A549 (cell line): ENCODE measurements around the gene GARNL3. TPM values are rescaled to one million over a fixed set of nuclear protein-coding genes. Genes with fewer than 3 reads are reported as not detected.

Experiments used
- ATAC-seq, 2 experiments: fragments of 200-7000 bp in 1 of 2; fragments of >200 bp in 1 of 2; cut with Nextera tagmentation in 1 of 2; cut with Tn5 transposase in 1 of 2; 3 replicates each; pipeline versions ENCODE4 v1.8.0 to v1.9.1; 2018 to 2020; ENCODE audit warnings: mild to moderate bottlenecking in 1 of 2, moderate library complexity in 1 of 2
- CTCF ChIA-PET: fragments of 300-600 bp; sonication (Branson Sonifier 250); formaldehyde crosslinking; extraction: SDS; loops from one replicate; lab custom pipeline; 2021; ENCODE audit warnings: antibody characterized with exemption, inconsistent platforms; lab: Yijun Ruan, JAX
- POLR2A ChIA-PET: fragments of 350-600 bp; formaldehyde crosslinking; extraction: SDS; loops from one replicate; lab custom pipeline; 2021; ENCODE audit warnings: antibody characterized with exemption, inconsistent platforms; lab: Yijun Ruan, JAX
- DNase-seq, 2 experiments: peaks; one replicate each; pipeline versions ENCODE4 v3.0.0 to v3.0.0-alpha.2; 2011 to 2016; ENCODE audit warnings: low read depth in 1 of 2, low spot score in 1 of 2
- FAIRE-seq: peaks from 2 replicates; lab custom pipeline; 2011; peaks lifted over from hg19 to GRCh38; lab: Jason Lieb, UNC
- H3K27ac ChIP-seq, 2 experiments: fragments of >200 bp; sonication (Bioruptor Twin); formaldehyde crosslinking; 3 replicates each; pipeline ENCODE4 v1.5.1; 2016 to 2017
- H3K4me1 ChIP-seq: fragments of >200 bp; sonication (Bioruptor Twin); formaldehyde crosslinking; 3 replicates; pipeline ENCODE4 v1.6.1; 2016
- H3K4me2 ChIP-seq: fragments of >200 bp; sonication (Bioruptor Twin); formaldehyde crosslinking; 3 replicates; pipeline ENCODE4 v1.6.1; 2016
- H3K4me3 ChIP-seq: fragments of >200 bp; sonication (Bioruptor Twin); formaldehyde crosslinking; 3 replicates; pipeline ENCODE4 v1.5.1; 2016
- H3K9me3 ChIP-seq: fragments of >200 bp; sonication (Bioruptor Twin); formaldehyde crosslinking; 3 replicates; pipeline ENCODE4 v1.6.1; 2016
- BCL3 ChIP-seq: fragments of >200 bp; sonication (Bioruptor Twin); formaldehyde crosslinking; IDR thresholded peaks from 3 replicates; pipeline ENCODE4 v1.6.1; 2016
- BHLHE40 ChIP-seq: IDR thresholded peaks from 2 replicates; pipeline ENCODE4 v1.6.1; 2012; ENCODE audit warnings: low read depth, low read length, inconsistent platforms
- E2F6 ChIP-seq: IDR thresholded peaks from 2 replicates; pipeline ENCODE4 v1.6.1; 2012; ENCODE audit warnings: low read depth, borderline replicate concordance
- EHF ChIP-seq: fragments of 250-450 bp; sonication (Bioruptor Pico); IDR thresholded peaks from 2 replicates; pipeline ENCODE4 v1.5.0; 2020; ENCODE audit warnings: mild to moderate bottlenecking
- EHMT2 ChIP-seq: fragments of 200-600 bp; sonication (generic); IDR thresholded peaks from 2 replicates; pipeline ENCODE4 v1.6.1; 2016; ENCODE audit warnings: antibody characterized with exemption, low read depth, mild to moderate bottlenecking, moderate library complexity
- HMGXB4 ChIP-seq: fragments of 250-450 bp; sonication (Bioruptor Pico); IDR thresholded peaks from 2 replicates; pipeline ENCODE4 v1.5.0; 2021; ENCODE audit warnings: mild to moderate bottlenecking, moderate library complexity, borderline replicate concordance
- HOXB5 ChIP-seq: fragments of 250-450 bp; sonication (Bioruptor Pico); IDR thresholded peaks from 2 replicates; pipeline ENCODE4 v1.5.0; 2020; ENCODE audit warnings: mild to moderate bottlenecking, moderate library complexity
- KDM5A ChIP-seq: fragments of 200-600 bp; sonication (generic); IDR thresholded peaks from 2 replicates; pipeline ENCODE4 v1.6.1; 2016; ENCODE audit warnings: antibody characterized with exemption, mild to moderate bottlenecking
- MAX ChIP-seq: IDR thresholded peaks from 2 replicates; pipeline ENCODE4 v1.6.1; 2012
- MAZ ChIP-seq: fragments of 150-350 bp; IDR thresholded peaks from 2 replicates; pipeline ENCODE4 v1.6.1; 2014; ENCODE audit warnings: antibody characterized with exemption, low read depth, low read length, borderline replicate concordance
- NPAS2 ChIP-seq: fragments of 250-450 bp; sonication (Bioruptor Pico); IDR thresholded peaks from 2 replicates; pipeline ENCODE4 v1.8.0; 2022; ENCODE audit warnings: mild to moderate bottlenecking, moderate library complexity, borderline replicate concordance
- NR3C1 ChIP-seq: fragments of >200 bp; sonication (Bioruptor Twin); formaldehyde crosslinking; IDR thresholded peaks from 3 replicates; pipeline ENCODE4 v1.6.1; 2017
- PBX3 ChIP-seq: IDR thresholded peaks from 2 replicates; pipeline ENCODE4 v1.6.1; 2012
- PHF8 ChIP-seq: fragments of 200-600 bp; sonication (generic); IDR thresholded peaks from 2 replicates; pipeline ENCODE4 v1.6.1; 2016; ENCODE audit warnings: low read depth, mild to moderate bottlenecking, antibody characterized with exemption, moderate library complexity, borderline replicate concordance
- POLR2AphosphoS2 ChIP-seq: conservative IDR thresholded peaks from 2 replicates; pipeline ENCODE4 v1.6.1; 2012; ENCODE audit warnings: low read length, improper control_type of control experiment, inconsistent platforms
- RCOR1 ChIP-seq: fragments of 150-350 bp; IDR thresholded peaks from 2 replicates; pipeline ENCODE4 v1.6.1; 2014; ENCODE audit warnings: antibody characterized with exemption, low read length, low read depth
- REST ChIP-seq: fragments of 200-600 bp; sonication (generic); IDR thresholded peaks from 2 replicates; pipeline ENCODE4 v1.6.1; 2016; ENCODE audit warnings: antibody characterized with exemption, mild to moderate bottlenecking, moderate library complexity
- SMC3 ChIP-seq: fragments of >200 bp; sonication (Bioruptor Twin); formaldehyde crosslinking; IDR thresholded peaks from 3 replicates; pipeline ENCODE4 v1.6.1; 2018; ENCODE audit warnings: inconsistent platforms
- SREBF2 ChIP-seq: fragments of 450-650 bp; IDR thresholded peaks from 2 replicates; pipeline ENCODE4 v1.6.1; 2014; ENCODE audit warnings: mild to moderate bottlenecking, moderate library complexity
- ZFP36 ChIP-seq: fragments of 450-650 bp; IDR thresholded peaks from 2 replicates; pipeline ENCODE4 v1.6.1; 2014; ENCODE audit warnings: borderline replicate concordance; ENCODE audit not compliant: partially characterized antibody
- WGBS: methylation state at CpG from one replicate; pipeline ENCODE4 v1.1.6; 2017; ENCODE audit errors: missing lambda C conversion rate; 5-methylcytosine and 5-hydroxymethylcytosine counted together
- polyA plus RNA-seq, 4 experiments: library from polyadenylated mRNA; depleted of rRNA in 3 of 4; stranded (reverse); fragments of >200 nt; fragmentation: RNase III in 1 of 4; extraction: RNeasy Plus Mini Kit Qiagen cat#74134 plus additional on column Dnase treatment in 1 of 4; gene quantifications; 2 replicates in 3 of 4; 3 replicates in 1 of 4; pipeline ENCODE4 v1.2.3, GENCODE V29; 2011 to 2017

The GARNL3 gene
- polyA plus RNA-seq, 2 of the 4 experiments (the other 2 are of a cell fraction), result 2.9 to 5.1 TPM

GRCh38 chr9:127351182-127352166 is 86.9 kb downstream of the GARNL3 start:
- ATAC-seq (no peak), FAIRE-seq (no peak), DNase-seq (no peak)
- ChIA-PET POLR2A (no interaction called here), CTCF (interaction anchor here (0.7 to 2.5 kb wide), 5 partner anchors 9 to 329 kb away, joined by 3 to 10 read pairs (median 3); no protein-coding TSS in a partner anchor)
- Histone ChIP-seq H3K27ac (no peak overlapping the region), H3K4me3 (no peak overlapping the region), H3K4me1 (peaks cover 4% of the 10 kb centered on the region; the same call in 1 of the 3 replicates), H3K4me2 (no peak overlapping the region), H3K9me3 (no peaks in the 10 kb centered on the region)
- TF ChIP-seq BCL3, result no peak
- TF ChIP-seq BHLHE40, result no peak
- no peak for TF ChIP-seq MAZ
- no peak for TF ChIP-seq ZFP36
- TF ChIP-seq NPAS2 (CRISPR knock-in tag), result no peak
- no peak for TF ChIP-seq E2F6
- no peak for TF ChIP-seq HOXB5 (CRISPR knock-in tag)
- no peak for TF ChIP-seq KDM5A
- no peak for TF ChIP-seq PBX3
- no peak for TF ChIP-seq PHF8
- no peak for TF ChIP-seq HMGXB4 (CRISPR knock-in tag)
- no peak for TF ChIP-seq NR3C1
- no peak for TF ChIP-seq SREBF2
- TF ChIP-seq RCOR1, result no peak
- TF ChIP-seq EHF, result no peak
- no peak for TF ChIP-seq EHMT2
- no peak for TF ChIP-seq SMC3
- no peak for TF ChIP-seq POLR2AphosphoS2
- no peak for TF ChIP-seq REST
- TF ChIP-seq MAX, result no peak
- WGBS, result 89% methylated on average over 4 of the region's 4 CpGs
